DMS114 treated with DMSO at 0.1 percent for 48 hours (cell line): ENCODE data around the gene ZNF362.

ENCODE experiments used
- DNase-seq: peaks from one replicate; lab custom pipeline; 2025; ENCODE audit not compliant: unreplicated experiment; lab: John Stamatoyannopoulos, UW

Gene ZNF362

DNA sequence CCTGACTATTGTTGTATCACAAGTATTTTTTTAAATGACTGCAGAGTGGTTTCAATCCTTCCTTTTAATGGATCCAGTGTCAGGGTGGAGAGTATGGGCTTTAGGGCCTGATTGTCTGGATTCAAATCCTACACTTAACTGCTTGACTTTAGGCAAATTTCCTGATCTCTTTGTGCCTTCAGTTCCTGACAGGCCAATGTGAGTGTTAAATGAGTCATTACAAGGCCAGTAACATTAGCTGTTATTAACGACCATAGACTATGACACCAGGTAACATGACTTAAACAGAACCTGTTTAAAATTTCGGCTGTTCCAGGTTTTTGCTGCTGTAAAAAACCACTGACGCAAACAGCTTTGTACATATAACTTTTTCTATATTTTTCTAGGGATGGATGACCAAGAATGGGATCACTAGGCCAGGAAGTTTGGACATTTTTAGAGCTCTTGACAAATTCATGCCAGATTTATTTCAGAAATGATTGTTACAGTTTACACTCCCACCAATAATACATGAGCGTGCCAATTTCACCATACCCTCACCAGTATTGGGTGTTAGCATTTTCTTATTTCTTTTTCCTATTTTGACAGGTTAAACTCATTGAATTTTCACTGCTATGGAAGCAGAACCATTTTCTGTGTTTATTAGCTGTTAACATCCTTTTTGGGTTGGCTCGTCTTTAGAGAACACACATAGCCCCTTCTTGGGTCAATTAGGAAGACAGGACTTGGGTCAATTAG is 11.3 kb downstream of the ZNF362 start:
- DNase-seq, result no peak

DNA sequence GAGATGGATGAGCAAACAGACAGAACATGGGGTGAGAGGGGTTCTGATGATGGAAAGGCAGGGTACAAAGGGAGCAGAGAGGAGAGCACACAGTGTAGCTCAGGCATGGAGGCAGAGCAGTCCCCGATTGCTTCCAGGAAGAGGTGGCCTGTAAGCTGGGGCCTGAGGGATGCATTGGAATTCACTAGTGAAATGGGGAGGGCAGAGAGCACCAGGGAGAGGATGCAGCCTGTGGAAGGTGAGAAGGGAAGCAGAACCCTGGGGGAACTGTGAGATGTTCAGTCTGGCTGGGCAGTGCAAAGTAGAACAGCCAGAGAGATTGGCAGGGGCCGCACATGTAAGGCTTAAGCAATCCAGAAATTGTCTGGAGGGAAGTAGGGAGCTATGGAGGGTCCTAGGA is 12.2 kb downstream of the ZNF362 start:
- DNase-seq, result no peak

DNA sequence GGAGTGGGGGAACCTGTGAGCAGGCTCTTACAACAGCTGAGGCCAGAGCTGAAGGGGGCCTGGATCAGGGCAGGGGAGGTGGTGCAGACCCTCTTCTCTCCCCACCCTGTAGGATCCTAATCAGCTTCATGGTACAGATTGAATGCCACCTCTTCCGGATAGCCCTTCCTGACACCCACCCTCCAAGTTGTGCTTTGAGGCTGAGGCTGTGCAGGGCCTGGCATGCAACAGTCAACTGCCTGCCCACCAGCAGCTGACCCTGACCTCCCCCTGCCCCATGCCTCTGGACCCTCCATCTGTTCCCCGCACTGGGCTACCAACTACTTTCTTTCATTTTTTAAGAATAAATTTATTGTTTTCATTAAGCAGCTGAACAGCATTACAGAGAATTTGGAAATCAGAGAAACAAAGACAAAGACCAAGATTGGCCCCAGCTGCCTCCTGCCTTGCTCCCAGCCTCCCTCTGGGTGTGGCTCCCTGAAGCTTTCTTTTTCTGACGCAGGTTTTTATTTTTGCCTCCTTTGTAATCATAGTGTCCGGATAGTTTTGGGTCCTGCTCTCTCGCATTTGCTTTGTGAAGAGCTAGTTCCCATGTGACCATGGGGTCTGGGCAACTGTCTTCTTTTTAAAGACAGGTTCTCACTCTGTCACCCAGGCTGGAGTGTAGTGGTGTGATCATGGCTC is 12.8 kb downstream of the ZNF362 start:
- DNase-seq, result no peak

DNA sequence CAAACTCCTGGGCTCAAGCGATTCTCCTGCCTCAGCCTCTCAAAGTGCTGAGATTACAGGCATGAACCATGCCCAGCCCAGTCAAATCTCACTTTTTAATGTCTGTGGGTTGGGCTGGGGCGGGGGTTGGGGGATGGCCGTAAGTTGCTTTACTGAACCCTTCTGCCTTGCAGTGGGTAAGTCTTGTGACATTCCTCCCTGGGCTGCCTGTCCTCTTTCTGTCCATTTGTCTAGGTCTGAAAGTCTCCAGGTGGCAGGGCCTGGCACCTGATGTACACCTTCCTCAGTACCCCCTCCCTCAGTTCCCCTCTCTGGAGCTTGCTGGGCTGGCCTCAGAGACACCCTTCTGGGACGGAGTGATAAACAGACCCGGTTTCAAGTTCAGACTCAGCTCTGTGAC is 13.3 kb downstream of the ZNF362 start:
- no peak for DNase-seq

DNA sequence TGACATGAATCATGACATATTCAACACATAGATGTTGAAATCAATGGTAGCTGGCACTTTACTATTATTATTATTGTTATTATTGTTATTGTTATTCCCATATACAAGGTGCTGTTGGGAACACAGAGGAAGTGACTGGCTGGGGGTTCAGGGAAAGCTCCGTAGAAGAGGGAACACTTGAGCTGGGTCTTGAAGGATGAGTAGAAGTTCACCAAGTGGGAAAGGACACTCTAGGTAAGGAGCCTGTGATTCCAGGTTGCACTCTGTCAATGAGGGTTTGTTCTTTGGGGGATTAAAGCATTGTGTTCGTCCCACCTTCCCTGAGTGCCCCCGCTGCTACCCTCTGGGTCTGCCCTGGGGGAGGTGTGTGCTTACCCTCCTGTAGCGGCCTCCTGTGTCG is 14.1 kb downstream of the ZNF362 start:
- DNase-seq, result no peak

DNA sequence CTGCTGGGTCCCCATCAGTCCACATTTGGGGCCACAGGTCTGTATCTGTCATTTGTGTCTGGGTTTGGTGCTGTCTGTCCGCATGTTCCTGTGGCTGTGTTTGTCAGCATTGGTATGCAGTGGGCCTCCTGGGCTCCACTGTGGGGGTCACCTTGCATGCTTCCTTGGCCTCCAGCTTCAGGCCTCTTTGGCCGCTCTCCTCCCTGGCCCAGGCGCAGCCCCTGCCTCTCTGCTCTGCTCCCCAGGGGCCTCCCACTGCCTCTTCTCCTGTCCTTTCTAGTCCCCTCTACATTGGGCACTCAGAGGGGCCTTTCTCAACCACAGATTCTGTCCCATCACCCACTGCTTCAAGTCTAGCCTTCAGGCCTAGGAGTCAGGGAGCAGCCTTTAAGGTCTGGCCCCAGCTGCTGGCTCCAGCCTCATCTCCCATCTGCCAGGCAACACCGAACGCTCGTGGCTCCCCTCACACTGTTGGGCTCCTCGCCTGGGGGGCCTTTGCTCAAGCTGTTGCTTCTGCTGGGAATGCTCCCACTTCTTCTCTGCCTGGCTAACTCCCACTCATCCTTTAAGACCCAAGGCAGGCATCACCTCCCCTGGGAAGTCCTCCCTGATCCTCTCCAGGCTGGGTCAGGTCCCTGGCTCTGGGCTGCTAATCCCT is 14.6 kb downstream of the ZNF362 start:
- no peak for DNase-seq

DNA sequence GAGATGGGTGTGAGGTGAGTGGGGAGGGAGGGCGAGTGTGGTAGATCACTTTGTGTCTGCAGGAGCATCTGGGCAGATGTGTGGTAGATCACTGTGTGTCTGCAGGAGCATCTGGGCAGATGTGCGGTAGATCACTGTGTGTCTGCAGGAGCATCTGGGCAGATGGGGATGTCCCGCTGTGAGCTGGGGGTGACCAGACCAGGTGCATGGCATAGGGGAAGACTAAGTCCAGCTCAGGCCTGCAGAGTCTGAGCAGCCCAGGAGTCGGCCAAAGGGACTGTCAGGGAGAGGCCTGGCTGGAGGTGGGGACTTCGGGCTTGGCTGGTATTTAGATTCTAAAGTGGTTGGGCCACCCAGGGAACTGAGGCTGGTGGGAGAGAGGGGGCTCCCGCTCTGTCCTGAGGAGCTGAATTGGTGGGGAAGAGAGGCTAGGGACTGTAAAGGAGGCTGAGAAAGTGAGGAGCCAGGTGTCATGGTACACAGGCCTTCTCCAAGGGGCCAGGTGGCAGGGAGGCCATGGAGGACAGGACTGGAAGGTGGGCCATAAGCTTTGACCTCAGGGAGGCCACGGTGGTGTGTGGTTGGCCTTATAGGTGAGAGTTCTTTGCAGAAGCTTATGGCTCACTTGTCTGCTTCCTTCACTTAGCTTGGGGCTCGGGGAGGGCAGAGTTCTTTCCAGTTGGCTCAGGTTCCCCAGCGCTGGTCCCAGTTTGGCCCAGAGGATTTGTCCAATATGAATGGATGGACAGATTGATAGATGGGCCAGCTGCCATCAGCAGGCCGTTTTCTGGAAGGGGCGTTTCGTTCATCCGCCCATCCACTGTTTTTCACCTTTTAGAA is 15.6 kb downstream of the ZNF362 start:
- DNase-seq, result no peak

DNA sequence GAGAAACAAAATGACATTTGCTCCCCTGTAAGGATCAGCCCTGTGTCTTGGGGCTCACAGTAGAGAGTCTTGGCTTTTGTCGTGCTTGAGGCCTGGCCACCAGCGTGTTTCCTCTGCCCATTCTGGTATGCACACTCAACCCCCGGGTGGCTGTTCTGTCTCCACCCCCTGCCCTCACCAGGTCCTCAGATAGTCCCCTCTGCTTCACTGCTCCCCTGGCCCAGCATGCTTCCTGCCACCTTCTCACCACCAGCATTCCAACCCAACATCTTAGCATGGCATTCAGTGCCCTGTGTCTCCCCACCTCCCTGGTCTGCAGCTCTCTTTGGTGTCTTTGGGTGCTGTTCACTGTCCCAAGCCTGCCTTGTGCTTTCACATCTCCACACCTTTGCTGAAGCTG is 16.2 kb downstream of the ZNF362 start:
- DNase-seq, result no peak

DNA sequence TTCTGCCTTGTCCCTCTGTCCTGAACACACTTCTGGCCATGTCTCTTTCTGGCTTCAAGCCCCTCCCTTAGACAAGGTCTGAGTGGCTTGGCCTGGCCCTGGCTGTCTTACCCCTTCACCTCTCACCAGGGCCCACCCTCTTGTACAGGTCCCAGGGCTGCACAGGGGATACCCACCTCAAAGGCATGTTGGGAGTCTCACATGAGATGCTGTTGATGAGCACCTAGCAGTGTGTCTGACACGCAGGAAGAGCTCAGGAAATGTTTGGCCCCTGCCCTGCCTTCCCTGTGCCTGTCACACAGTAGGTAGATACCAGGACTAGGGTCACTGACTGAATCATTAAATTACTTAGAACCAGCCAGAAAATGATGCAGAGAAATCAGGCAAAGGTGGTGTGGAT is 16.6 kb downstream of the ZNF362 start:
- no peak for DNase-seq

DNA sequence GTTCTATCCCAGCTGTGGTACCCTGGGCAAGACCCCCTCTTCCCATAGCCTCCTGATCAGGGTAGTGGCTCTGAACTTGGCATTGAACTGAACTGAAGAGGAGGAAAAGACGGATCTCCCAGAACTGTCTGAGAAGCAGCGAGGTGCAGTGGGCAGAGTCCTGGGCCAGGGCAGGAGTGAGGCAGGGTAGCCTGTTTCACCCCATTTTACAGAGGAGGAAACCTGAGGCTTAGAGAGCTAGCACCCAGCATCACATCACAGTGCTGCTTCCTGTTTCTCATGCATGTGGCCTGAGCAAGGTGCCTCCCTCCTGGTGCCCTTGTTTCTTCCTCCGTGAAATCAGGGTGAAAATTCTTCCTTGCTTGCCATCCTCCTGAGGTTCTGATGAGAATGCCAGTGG is 17.1 kb downstream of the ZNF362 start:
- no peak for DNase-seq

DNA sequence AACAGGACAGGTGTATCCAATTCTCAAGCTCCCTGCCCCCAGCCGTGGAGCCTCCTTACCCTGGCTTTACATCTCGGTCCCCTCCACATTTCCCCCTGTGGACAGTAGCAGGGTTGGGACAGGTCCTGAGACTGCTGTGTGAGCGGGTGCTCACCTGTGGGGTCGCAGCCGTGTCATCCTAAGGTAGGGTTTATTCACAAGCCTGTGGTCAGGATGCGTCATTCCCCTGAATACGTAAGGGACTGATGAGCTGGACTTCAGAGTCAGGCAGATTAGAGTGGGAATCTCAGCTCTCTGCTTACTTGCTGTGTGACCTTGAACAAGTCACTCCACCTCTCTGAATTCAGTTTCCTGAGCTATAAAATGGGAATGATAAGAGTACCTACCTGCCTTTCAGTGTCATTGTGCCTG is 17.7 kb downstream of the ZNF362 start:
- DNase-seq, result no peak

DNA sequence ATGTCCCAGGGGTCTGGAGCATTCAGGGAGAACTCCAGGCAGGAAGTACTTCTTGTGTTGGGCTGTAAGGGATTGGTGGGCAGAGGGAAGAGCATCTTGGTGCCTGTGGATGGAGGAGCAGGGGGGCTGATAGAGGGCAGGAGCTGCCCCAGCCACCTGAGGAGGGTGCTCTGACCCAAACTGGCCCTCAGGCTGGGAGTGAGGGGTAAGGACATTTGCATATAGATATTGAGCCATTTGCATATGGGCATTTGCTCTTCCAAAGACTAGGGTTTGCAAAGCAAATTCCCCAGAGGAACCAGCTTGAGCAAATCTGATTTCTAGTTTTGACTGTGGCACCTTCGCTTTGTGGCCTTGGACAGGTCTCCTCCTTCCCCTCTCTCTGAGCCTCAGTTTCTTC is 18.2 kb downstream of the ZNF362 start:
- DNase-seq, result no peak

DNA sequence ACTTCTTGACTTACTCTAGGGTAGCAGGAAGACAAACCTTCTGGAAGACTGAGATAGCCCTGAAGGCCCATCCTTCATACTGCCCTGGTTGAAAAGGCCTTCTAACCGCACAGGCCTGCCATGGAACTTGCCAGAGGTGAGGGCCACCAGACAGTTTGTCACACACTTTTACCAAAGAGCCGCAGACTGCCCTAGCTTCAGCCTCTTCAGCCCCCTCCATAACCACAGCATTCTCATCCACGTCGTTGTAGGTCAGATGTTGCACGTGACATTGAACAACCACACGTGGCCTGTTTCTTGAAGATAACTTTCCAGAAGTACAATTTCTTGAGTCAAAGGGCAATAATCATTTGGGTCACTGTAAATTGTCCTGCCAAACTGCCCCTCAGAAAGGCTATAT is 18.9 kb downstream of the ZNF362 start:
- no peak for DNase-seq

DNA sequence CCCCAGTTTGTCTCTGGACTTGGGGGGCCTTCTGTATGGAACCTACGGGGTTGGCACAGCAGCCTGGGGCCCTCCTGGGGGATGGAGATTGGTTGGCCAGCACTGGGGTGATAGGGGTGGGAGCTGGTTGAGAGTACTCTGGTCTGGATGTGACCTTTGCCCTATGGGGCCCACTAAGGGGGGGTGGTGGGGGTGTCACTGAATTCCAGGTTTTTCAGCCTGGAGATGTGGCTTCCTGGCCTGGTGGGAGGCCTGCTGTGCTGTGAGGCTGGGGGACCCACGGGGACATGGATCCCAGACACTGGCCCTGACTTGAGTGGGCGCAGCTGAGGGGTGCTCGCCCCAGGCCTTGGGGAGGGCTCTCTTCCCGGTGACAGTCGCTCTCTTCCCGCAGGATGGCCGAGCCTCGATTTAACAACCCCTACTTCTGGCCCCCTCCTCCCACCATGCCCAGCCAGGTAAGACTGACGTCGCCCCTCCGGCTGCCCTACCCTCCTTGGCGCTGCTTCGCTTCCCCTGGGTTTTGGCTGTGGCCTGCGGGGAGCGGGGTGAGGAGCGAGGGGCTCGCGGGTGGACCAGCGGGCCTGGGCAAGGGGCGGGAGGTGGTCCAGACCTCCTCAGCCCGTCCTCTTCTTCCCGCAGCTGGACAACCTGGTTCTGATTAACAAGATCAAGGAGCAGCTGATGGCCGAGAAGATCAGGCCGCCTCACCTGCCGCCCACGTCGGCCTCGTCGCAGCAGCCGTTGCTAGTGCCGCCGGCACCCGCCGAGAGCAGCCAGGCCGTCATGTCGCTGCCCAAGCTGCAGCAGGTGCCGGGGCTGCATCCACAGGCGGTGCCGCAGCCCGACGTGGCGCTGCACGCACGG is 19.6 kb downstream of the ZNF362 start:
- DNase-seq, result no peak

DNA sequence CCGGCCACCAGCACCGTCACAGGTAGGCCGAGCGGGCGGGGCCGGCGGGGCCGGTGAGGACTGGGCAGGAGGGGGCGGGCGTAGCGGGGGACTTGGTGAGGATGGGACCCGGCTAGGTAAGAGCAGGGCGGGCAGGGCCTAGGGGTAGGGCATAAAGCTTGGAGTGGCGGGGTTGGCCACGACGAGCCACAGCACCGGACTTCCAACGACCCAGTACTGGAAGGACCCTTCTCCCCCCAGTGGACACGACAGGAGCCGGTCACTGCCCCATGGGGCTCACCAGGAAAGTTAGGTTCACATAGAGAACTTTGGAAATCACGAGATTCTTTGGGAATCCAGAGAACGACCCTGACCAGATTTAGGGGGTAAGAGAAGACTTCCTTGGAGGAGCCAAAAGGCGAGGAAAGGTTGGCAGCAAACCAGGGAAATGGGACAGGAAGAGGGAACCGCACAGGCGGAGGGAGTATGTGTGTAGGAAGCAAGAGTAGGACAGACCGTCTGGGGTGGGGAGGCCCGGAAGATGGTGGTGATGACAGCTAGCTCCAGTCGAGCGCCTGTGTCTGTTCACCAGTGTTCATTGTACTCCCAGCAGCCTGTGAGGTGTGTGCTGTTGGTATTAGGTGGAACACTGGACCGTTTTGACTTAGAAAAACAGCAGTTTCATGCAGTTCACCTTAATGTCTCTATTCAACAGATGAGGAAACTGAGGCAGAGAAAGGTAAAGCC is 20.4 kb downstream of the ZNF362 start:
- DNase-seq, result no peak

DNA sequence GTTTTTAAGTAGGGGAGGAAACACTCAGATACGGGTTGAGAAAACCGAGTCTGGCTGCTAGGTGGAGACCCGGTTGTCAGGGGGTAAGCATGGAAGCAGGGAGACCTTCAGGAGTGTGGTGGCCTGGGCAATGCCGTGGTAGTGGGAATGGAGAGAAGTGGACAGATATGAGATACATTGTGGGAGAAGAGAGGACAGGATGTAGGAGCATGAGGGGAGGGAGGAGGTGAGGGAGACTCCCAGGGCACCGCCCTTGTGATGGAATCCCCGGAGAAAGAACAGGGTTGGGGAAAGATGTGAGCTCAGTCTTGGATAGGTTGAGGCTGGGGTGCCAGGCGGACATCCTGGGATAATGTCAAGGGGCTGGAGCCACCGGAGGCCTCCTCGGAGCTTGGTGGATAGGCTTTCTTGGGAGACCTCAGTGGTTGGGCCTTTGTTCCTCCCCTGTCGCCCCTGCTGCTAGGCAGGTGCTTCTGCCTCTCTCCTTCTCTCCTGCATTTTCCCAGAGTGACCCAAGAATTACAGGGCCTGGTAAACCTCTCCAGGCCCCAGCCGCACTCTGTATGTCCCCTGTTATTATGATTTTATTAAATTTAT is 21.3 kb downstream of the ZNF362 start:
- no peak for DNase-seq

DNA sequence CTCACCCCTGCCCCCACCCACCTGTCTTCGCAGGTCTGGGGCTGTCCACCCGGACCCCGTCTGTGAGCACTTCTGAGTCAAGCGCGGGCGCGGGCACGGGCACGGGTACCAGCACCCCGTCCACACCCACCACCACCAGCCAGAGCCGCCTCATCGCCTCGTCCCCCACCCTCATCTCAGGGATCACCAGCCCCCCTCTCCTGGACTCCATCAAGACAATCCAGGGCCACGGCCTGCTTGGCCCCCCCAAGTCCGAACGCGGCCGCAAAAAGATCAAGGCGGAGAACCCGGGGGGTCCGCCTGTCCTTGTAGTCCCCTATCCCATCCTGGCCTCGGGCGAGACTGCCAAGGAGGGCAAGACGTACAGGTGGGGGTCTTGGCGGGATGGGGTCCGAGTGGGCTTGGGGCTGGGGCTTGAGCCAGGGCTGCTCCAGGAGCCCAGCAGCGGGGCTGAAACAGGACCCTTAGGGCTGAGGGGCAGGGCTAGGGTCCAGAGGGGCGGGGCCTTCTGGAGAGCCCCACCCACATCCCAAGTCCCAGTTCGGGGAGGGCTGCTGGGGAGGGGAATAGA is 23.9 kb downstream of the ZNF362 start:
- DNase-seq, result no peak

DNA sequence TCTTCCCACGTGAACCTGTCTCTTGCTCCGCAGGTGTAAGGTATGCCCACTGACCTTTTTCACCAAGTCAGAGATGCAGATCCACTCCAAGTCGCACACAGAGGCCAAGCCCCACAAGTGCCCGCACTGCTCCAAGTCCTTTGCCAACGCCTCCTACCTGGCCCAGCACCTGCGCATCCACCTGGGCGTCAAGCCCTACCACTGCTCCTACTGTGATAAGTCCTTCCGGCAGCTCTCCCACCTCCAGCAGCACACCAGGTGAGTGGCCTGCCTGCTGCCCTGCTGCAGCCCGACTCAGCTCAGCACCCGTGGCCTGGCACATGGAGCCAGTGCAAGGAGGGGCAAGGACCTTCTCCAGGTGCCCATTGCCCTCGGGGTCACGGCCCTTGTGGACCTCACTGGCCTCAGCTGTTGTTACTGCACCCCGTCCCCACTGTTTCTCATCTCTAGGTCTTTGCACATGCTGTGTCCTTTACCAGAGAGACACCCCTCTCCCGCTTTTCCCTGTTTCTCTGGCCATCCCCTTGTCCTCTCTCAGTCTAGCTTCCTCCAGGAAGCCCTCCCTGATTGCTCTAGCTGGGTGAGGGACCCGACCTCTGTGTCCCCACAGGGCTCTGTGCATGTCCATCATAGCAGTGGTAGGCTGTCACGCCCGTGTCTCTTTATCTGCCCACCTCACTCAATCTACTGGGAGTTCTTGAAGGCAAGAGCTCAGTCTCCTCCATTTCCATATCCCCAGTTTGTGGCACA is 25.4 kb downstream of the ZNF362 start:
- no peak for DNase-seq
